ENCODE measurements around the gene CES2. TPM values are rescaled to one million over a fixed set of nuclear protein-coding genes. Genes with fewer than 3 reads are reported as not detected.

The CES2 gene
- total RNA-seq, 1 experiment from 2014 or later, result 45.5 TPM

DNA sequence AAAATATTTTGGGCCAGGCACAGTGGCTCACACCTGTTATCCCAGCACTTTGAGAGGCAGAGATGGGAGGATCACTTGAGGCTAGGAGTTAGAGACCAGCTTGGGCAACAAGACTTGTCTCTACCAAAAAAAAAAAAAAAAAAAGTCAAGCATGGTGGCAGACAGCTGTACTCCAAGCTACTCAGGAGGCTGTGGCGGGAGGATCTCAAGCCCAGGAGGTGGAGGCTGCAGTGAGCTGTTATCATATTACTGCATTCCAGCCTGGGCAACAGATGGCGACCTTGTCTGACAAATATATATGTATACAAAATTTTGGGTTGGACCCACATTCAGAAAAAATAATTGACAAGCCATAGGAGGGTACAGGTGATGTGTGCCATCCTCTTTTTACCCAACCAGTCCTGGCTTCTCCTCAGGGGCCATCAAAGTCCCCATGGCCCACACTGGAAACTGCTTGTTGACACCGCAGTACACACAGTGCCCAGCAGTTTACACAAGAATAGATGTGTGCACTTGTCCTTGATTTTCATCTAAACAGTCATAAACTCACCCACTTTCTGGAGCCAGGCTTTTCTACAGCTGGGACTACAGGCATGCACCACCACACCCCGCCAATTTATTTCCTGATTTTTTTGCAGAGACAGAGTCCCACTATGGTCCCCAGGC lies 1.7 kb downstream of the CES2 start:
- Mint-ChIP-seq H3K27ac (ENCODE audit: unreplicated experiment) (no peak overlapping the region), H3K27me3 (ENCODE audit: insufficient read depth, unreplicated experiment) (no peaks in the 10 kb centered on the region), H3K4me1 (ENCODE audit: low read depth, unreplicated experiment) (peaks cover 19% of the 10 kb centered on the region), H3K36me3 (ENCODE audit: insufficient read depth, unreplicated experiment) (peaks cover 27% of the 10 kb centered on the region), H3K9me3 (ENCODE audit: unreplicated experiment) (no peaks in the 10 kb centered on the region), H3K4me3 (ENCODE audit: unreplicated experiment) (peak overlapping the region; percentile 94)
- DNase-seq, result no peak
- intact Hi-C loops (cut with micrococcal nuclease; ENCODE audit: unreplicated experiment), result no loop called here
- TF ChIP-seq, protein P1, sequence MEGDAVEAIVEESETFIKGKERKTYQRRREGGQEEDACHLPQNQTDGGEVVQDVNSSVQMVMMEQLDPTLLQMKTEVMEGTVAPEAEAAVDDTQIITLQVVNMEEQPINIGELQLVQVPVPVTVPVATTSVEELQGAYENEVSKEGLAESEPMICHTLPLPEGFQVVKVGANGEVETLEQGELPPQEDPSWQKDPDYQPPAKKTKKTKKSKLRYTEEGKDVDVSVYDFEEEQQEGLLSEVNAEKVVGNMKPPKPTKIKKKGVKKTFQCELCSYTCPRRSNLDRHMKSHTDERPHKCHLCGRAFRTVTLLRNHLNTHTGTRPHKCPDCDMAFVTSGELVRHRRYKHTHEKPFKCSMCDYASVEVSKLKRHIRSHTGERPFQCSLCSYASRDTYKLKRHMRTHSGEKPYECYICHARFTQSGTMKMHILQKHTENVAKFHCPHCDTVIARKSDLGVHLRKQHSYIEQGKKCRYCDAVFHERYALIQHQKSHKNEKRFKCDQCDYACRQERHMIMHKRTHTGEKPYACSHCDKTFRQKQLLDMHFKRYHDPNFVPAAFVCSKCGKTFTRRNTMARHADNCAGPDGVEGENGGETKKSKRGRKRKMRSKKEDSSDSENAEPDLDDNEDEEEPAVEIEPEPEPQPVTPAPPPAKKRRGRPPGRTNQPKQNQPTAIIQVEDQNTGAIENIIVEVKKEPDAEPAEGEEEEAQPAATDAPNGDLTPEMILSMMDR (IDR thresholded peaks at IDR 0.05; ENCODE audit: insufficient read depth in 1 of 2, low read depth in 1 of 2, low read length in 1 of 2, severe bottlenecking in 1 of 2, unreplicated experiment in 1 of 2), result no peak
- no TSS peak for BruUV-seq (replicated peaks)
- ChIA-PET POLR2A (interaction anchor here (0.6 kb wide), 1 partner anchor 102 kb away, joined by 4 read pairs; no protein-coding TSS in a partner anchor), CTCF (interaction anchor here (0.9 kb wide), 1 partner anchor 57 kb away, joined by 3 read pairs; the partner anchor contains the start of gene PDP2)
- H3K4me1 ChIP-seq, result peaks cover 8% of the 10 kb centered on the region
- H3K27me3 ChIP-seq (replicated peaks; ENCODE audit: control insufficient read depth, insufficient read depth, low read length), result no peaks in the 10 kb centered on the region
- no peaks in the 10 kb centered on the region for H3K9me3 ChIP-seq
- no peak overlapping the region for H3K4me3 ChIP-seq (ENCODE audit: low read depth, low read length)
- peaks cover 6% of the 10 kb centered on the region for H3K36me3 ChIP-seq (ENCODE audit: control insufficient read depth, insufficient read depth, low read length)

DNA sequence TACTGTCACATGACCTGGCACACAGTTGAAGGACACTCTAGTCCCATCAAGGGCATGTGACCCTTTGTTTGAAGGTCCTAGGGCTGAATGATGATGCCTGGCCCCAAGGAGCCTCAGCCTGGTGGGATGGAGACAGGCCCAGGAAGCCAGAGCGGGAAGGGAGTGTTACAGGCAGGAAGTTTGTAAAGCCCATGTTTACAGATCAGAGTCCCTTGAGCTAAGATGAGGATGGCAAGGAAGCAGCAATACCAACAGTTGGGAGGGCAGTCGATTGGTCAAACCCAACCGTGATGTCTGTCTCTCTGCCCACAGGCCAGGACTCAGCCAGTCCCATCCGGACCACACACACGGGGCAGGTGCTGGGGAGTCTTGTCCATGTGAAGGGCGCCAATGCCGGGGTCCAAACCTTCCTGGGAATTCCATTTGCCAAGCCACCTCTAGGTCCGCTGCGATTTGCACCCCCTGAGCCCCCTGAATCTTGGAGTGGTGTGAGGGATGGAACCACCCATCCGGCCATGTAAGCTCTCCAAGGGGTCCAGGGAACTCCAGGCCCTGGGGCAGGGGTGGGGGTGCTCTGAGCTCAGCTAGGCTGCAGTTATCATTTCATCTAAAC lies 2.5 kb downstream of the CES2 start:
- H3K27ac Mint-ChIP-seq (ENCODE audit: unreplicated experiment), result no peak overlapping the region
- ChIA-PET POLR2A (no interaction called here), CTCF (interaction anchor here (0.6 kb wide), 1 partner anchor 9 kb away, joined by 4 read pairs; no protein-coding TSS in a partner anchor)
- intact Hi-C loops (cut with micrococcal nuclease; ENCODE audit: unreplicated experiment), result no loop called here
- H3K9me3 ChIP-seq, result no peaks in the 10 kb centered on the region
- BruUV-seq (replicated peaks), result no TSS peak
- DNase-seq, result no peak
- H3K27me3 Mint-ChIP-seq (ENCODE audit: insufficient read depth, unreplicated experiment), result no peaks in the 10 kb centered on the region
- TF ChIP-seq, protein P1 (IDR thresholded peaks at IDR 0.05; ENCODE audit: insufficient read depth in 1 of 2, low read depth in 1 of 2, low read length in 1 of 2, severe bottlenecking in 1 of 2, unreplicated experiment in 1 of 2), result no peak
- peak overlapping the region; percentile 13 for H3K4me3 Mint-ChIP-seq (ENCODE audit: unreplicated experiment)
- H3K36me3 Mint-ChIP-seq (ENCODE audit: insufficient read depth, unreplicated experiment), result peaks cover 35% of the 10 kb centered on the region
- H3K4me1 Mint-ChIP-seq (ENCODE audit: low read depth, unreplicated experiment), result peaks cover 18% of the 10 kb centered on the region
- peaks cover 6% of the 10 kb centered on the region for H3K36me3 ChIP-seq (ENCODE audit: control insufficient read depth, insufficient read depth, low read length)
- H3K4me3 ChIP-seq (ENCODE audit: low read depth, low read length), result no peak overlapping the region
- peaks cover 8% of the 10 kb centered on the region for H3K4me1 ChIP-seq
- no peaks in the 10 kb centered on the region for H3K9me3 Mint-ChIP-seq (ENCODE audit: unreplicated experiment)
- H3K27me3 ChIP-seq (replicated peaks; ENCODE audit: control insufficient read depth, insufficient read depth, low read length), result no peaks in the 10 kb centered on the region

DNA sequence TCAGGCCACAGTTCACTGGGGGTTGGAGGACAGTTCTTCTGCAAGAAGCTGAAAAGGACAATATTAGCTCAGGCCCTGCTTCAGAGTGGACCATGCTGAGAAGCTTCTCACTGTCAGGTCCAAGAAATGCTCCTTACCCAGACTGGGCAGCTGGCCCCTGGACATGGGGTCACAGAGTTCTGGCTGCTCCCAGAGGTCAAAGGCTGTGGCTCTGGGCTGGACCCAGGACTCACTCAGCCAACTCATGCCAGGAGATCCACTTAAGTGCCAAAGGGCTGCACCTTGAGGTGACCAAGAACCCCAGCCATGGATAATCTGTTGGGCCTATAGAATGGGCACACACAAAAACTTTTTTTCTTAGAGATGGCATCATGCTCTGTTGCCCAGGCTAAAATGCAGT lies 4.0 kb downstream of the CES2 start:
- H3K4me3 ChIP-seq (ENCODE audit: low read depth, low read length), result no peak overlapping the region
- peaks cover 6% of the 10 kb centered on the region for H3K36me3 ChIP-seq (ENCODE audit: control insufficient read depth, insufficient read depth, low read length)
- 0 out of 2 replicates have a peak, but pooled peaks cover 3% of the 10 kb centered on the region for H3K4me1 ChIP-seq
- BruUV-seq (replicated peaks), result no TSS peak
- no peaks in the 10 kb centered on the region for H3K9me3 Mint-ChIP-seq (ENCODE audit: unreplicated experiment)
- no peak for DNase-seq
- H3K4me3 Mint-ChIP-seq (ENCODE audit: unreplicated experiment), result no peak overlapping the region
- H3K27me3 Mint-ChIP-seq (ENCODE audit: insufficient read depth, unreplicated experiment), result no peaks in the 10 kb centered on the region
- H3K9me3 ChIP-seq, result no peaks in the 10 kb centered on the region
- H3K36me3 Mint-ChIP-seq (ENCODE audit: insufficient read depth, unreplicated experiment), result peaks cover 29% of the 10 kb centered on the region
- H3K27me3 ChIP-seq (replicated peaks; ENCODE audit: control insufficient read depth, insufficient read depth, low read length), result no peaks in the 10 kb centered on the region
- ChIA-PET CTCF (no interaction called here), POLR2A (no interaction called here)
- H3K4me1 Mint-ChIP-seq (ENCODE audit: low read depth, unreplicated experiment), result peaks cover 7% of the 10 kb centered on the region
- TF ChIP-seq, protein P1 (IDR thresholded peaks at IDR 0.05; ENCODE audit: insufficient read depth in 1 of 2, low read depth in 1 of 2, low read length in 1 of 2, severe bottlenecking in 1 of 2, unreplicated experiment in 1 of 2), result no peak
- intact Hi-C loops (cut with micrococcal nuclease; ENCODE audit: unreplicated experiment), result no loop called here
- no peak overlapping the region for H3K27ac Mint-ChIP-seq (ENCODE audit: unreplicated experiment)

Data from Caco-2 (cell line).